ENCODE data around the gene ENPP7.

The ENPP7 gene

DNA sequence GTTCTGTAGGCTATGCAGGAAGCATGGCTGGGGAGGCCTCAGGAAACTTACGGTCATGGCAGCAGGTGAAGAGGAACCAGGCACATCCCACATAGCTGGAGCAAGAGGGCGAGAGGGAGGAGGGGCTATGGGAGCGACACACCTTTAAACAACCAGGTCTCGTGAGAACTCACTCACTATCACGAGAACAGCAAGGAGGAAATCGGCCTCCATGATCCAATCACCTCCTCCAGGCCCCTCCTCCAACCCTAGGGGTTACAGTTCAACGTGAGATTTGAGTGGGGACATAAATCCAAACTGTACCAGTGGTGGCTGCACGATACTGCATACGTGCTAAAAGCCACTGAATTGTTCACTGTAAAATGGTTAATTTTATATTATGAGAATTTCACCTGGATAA, 26.1 kb upstream of the ENPP7 start:
- no peak for DNase-seq

DNA sequence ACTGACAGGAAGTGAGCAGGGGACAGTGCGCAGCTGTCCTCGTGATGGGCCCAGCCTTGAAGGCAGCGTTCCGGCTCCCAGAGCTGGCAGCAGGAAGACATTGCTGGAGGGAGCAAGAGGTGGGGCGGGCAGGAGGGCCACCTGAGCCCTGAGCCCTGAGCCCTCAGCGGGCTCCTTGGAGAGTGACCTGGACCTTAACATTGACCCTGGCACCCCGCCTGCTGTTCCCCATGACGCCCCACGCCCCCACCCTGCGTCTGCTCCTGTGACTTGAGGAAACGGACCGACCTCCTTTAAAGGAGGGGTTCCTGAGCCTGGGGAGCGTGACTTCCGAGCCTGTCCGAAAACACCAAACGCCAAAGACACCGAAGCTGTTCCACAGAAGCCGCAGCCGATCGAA, 25.1 kb upstream of the ENPP7 start:
- DNase-seq: no peak

GRCh38 chr17:79706931-79707850, 23.6 kb upstream of the ENPP7 start:
- DNase-seq: no peak

- peak; percentile 78 for DNase-seq
Measured at GRCh38 chr17:79707931-79708891, 22.5 kb upstream of the ENPP7 start.

DNA sequence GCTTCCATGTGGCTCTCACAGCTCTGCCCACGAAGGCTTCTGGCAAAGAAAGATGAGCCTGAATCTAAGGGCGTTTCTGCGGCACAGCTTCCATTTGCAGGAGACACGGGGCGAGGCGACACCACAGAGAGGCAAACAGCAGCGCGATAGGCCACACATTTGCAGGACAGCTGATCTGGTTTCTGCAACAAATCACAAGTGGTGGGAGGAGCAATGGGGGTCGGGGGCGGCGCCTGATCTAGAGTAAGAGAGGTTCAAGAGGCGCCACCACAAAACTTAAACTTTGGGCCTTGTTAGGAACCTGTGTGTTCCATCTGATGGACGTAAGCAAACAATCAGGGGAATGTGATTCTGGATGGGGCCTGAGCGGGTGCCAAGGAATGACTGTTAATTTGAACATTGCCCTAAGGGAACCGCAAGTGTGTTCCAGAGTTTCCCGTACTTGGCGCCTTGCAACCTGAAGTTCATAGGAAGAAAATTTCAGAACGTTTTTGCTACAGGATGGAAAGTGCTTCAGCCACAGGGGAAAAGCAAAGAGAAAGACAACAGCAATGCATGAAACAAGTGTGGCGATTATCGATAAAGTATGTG, 18.9 kb upstream of the ENPP7 start:
- DNase-seq: no peak

GRCh38 chr17:79713391-79713790, 17.4 kb upstream of the ENPP7 start:
- DNase-seq: no peak

- DNase-seq: no peak
Measured at GRCh38 chr17:79714176-79715097, 16.3 kb upstream of the ENPP7 start.

DNA sequence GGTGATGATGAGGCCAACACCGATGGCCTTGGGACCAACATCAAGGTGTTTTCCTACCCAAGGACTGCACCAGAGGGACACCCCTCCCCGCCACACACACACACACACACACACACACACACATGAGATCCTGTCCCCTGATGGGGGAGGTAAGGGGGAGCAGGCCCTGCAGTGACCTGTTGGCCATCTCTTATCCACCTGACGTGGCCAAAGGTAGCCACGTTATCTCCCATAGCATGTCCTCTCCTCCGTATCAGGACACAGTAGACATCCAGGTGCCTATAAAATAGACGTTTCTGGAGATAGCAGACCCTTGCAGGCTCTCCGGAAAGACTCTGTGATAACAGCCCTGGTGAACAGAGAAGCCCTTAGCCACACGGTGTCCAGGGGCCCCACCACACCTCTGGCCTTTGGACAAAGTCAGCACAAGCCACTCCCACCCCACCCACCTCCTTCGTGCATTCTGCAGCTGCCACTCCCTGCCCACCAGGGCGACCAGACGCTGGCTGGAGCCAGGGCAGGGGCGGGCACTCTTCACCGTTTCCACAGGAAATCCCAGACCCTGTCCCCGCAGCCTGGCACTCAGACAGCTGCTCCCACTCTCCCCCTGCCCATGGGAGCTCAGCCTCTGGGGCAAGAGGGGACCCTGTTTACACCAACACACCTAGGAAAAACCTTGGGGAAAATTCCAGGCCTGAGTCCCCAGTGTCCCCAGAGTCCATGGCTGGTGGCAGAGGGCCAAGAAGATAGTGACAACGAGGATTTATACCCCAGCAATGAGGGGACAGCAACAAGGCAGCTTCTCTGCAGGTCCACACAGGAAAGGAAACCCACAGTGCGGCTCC, 15.4 kb upstream of the ENPP7 start:
- no peak for DNase-seq

DNA sequence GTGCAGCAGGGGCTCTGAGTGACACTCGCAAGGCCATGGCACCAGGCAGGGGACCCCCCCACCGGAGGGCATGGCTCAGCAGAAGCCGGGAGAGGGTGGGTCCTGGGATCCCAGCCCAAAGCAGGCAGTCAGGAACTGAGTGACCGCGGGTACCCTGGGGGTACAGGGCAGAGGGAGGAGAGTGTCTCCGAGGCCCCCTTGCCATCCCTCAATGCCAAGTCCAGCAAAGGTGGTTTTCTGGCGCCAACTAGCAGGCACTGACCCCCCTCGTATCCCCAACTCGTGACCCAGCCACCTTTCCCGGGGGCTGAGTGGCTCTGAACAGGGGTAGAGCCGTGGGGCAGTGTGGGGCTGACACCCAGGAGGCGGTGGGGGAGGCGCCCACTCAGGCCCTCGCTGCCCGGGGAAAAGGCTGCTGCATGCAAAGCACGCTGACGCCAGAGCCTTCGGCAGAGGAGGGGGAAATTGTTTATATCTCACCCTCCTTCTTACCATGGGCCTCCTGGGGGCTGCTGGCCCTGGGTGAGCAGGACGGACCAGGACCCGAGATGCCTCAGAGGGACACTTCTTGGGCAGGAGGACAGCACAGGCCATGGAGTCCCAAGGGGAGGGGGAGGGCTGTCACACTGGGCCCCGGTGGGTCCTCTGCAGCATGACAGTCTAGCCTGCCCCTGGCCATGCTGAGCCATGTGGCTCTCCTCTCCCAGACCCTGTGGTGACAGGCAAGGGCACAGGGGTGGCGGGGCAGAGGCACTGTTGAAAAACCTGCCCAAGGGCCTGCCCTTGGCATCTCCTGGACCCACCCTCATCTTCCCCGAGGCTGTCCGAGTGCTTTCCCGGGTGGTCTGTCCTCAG, 14.6 kb upstream of the ENPP7 start:
- no peak for DNase-seq

DNA sequence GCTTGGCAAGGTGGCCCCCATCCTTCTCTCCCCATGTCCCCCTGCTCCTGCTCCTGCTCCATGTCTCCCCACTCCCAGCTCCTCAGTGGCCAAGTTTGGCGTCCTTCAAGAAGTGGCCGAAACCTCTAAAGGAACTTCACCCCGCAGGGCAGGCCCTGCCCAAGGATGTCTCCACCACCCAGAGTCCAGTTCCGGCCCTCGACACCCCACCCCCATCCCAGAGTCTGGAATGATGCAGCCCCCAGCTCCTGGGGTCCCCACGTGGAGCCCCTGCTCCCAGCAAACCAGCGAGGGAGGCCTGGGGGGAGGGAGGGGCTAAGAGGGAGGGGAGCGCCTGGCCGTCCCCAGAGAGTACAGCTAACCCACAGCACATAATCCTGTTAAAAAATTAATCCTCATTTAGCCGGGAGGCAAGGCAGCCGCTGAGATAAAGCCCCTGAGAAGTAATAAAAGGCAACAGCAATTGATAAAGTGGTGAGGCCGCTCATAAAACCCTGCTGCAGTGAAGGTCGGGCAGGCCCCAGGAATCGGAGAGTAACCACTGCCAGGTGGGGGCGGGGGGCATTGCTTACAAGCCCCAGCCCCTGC, 9.9 kb upstream of the ENPP7 start:
- DNase-seq: no peak

DNA sequence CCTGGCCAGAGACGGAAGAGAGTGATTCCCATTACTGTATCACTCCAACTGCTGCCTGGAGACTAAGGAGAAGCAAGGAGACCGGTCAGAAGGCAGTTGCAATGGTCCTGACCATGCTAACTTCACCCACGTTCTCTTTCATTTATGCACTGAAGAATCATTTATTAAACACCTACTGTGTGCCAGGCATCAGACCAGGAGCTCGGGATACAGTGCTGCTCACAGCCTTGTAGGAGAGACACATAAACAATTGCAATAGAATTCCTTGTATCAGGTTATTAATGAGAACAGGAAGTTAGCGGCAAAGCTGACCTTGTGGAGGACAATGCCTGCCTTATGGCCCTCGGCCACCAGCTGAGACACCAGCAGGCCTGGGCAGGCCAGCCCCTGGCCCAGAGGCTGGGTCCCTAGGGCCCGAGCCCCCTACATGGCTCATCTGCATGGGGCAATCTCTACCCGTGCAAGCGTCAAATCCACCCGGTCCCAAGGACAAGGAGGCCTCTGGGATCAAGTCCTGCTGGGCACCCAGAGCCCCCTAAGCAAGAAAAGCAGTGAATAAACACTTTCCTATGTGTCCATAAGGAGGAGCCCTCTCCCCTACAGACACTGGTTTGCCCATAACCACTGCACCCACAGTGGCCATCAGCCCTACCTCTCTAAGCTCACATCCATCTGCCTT, 8.6 kb upstream of the ENPP7 start:
- peak; percentile 74 for DNase-seq

GRCh38 chr17:79722787-79723186, 8.0 kb upstream of the ENPP7 start:
- no peak for DNase-seq

DNA sequence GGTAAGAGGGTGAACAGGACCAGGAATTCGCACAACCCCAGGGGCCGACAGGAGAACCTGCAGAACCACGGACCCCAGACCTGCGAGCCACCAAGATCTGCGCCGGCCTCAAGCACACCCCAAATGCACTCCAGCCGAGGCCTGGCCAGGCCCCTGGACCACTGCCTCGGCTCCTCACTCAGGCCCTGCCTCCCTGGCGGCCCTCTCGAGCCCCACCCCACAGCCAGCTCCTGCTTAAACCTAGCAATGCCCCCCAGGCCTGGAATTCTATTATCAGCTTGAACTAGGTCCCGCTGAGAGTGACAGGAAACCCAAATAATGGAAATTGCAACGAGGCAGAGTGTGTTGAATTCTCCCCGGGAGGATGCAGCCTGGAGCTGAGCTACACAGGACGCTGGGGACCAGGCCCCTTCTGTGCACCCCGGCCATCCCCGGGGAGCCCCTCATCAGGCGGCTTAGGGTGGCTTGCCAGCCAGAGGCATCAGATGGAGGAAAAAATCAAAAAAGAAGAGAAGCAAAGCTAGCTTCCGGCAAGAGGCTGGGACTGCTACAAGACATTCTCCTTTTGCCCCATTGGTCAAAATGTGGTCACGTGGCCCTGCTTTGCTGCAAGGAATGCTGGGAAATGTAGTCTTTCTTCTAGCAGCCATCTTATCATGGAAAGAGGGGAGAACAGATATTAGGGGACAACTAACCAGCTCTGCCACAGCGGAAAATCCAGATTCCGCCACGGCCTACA, 2.4 kb upstream of the ENPP7 start:
- DNase-seq: peak; percentile 94

DNA sequence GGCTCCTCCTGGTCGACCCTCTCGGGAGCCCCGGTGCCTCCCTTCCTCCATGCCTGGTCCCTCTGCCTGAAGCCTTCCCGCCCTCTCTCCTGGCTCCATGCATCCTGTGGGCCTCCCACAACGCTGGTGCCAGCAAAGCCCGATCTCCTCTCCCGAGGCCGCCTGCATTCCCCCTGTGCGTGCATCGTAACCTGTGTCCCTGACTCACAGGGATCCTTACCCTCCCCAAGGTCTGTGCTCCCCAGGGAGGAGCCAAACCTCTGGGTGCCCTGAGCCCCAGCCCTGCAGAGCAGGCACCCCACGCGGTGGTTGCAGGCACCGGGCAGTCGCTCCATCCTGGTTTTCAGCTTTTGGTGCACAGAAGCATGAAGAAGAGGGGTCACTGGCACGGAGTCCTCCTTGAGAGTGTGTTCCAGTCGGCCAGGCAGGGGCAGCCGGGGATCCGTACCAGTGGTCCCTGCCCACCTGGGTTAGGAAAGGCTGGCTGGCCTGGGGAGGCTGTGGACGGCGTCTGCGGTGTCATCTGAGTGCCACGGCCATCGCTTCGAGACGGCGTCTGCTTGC, 1.8 kb upstream of the ENPP7 start:
- no peak for DNase-seq

- DNase-seq: no peak
Measured at GRCh38 chr17:79729761-79730160, 982 bp upstream of the ENPP7 start.

- DNase-seq: no peak
Measured at GRCh38 chr17:79730437-79730768, 340 bp upstream of the ENPP7 start.

DNA sequence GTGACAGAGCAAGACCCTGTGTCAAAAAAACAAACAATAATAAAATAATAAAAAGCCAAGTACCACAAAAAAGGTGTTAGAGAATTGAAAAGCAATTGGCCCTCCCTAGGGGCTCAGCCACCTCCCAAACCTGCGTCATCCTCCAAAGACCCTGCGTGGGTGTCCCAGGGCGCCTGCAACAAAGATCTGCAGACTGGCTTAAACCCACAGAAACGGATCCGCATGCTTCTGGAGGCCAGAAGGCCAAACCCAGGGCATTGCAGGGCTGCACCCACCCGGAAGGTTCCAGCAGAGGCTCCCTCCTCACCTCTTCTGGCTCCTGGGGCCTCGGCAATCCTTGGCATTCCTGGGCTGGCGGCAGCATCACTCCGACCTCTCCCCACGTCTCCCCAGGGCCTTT, 1.5 kb downstream of the ENPP7 start:
- no peak for DNase-seq

All from islet precursor cell (in vitro differentiated cells).